ENCODE results near the gene ZNF575.
A peak's percentile ranks its signal among the peaks of the same experiment; 100 is the strongest.

Gene ZNF575

GRCh38 chr19:43560687-43561086, 27.7 kb downstream of the ZNF575 start:
- Histone ChIP-seq H4K8ac (ENCODE audit: low read length) (peak overlapping the region; percentile 29), H2BK5ac (ENCODE audit: low read depth, low read length, poor library complexity, severe bottlenecking) (no peak overlapping the region), H3K9me3 (ENCODE audit: control insufficient read depth, low read length) (no peaks in the 10 kb centered on the region), H3K4me1 (ENCODE audit: control insufficient read depth, insufficient read depth, low read depth, low read length) (peaks cover 18% of the 10 kb centered on the region), H3K79me1 (replicated peaks; ENCODE audit: low read length, poor library complexity, severe bottlenecking) (peaks cover 13% of the 10 kb centered on the region), H2AK5ac (ENCODE audit: low read length, severe bottlenecking) (no peak overlapping the region), H2BK120ac (ENCODE audit: low read depth, low read length) (no peak overlapping the region), H4K91ac (ENCODE audit: low read length) (peak overlapping the region; percentile 65), H3K27ac (ENCODE audit: low read length, poor library complexity, severe bottlenecking) (no peak overlapping the region), H3K4ac (ENCODE audit: low read depth in 1 of 2, low read length in 2 of 2) (no peak overlapping the region), H3K4me3 (ENCODE audit: insufficient read depth in 1 of 2, low read depth in 1 of 2, low read length in 2 of 2) (no peak overlapping the region), H3K9ac (ENCODE audit: low read length) (no peak overlapping the region), H3K27me3 (ENCODE audit: control insufficient read depth in 1 of 2, insufficient read depth in 1 of 2, low read length in 2 of 2) (no peaks in the 10 kb centered on the region), H2BK15ac (ENCODE audit: low read depth, poor library complexity, severe bottlenecking) (no peak overlapping the region), H3K36me3 (ENCODE audit: control insufficient read depth in 1 of 2, insufficient read depth in 2 of 2, low read depth in 1 of 2, low read length in 2 of 2) (peaks cover 14 to 34% of the 10 kb centered on the region in 2 experiments), H3K4me2 (ENCODE audit: low read length, poor library complexity, severe bottlenecking) (no peak overlapping the region), H3K14ac (ENCODE audit: low read length in 2 of 2) (no peak overlapping the region), H3K23ac (ENCODE audit: low read length in 2 of 2) (no peak overlapping the region), H2AFZ (ENCODE audit: low read depth, low read length) (no peak overlapping the region), H2BK12ac (ENCODE audit: low read length in 2 of 2) (no peak overlapping the region), H3K18ac (ENCODE audit: low read depth in 1 of 2, low read length in 2 of 2) (peak overlapping the region in 1 of 2 experiments; percentile 25)
- DNase-seq, result peak; percentile 66
- WGBS, result 74% methylated on average over 6 of the region's 6 CpGs

GRCh38 chr19:43561139-43561970, 28.4 kb downstream of the ZNF575 start:
- Histone ChIP-seq H2BK12ac (ENCODE audit: low read length in 2 of 2) (no peak overlapping the region), H3K4me3 (ENCODE audit: insufficient read depth in 1 of 2, low read depth in 1 of 2, low read length in 2 of 2) (no peak overlapping the region), H3K36me3 (ENCODE audit: control insufficient read depth in 1 of 2, insufficient read depth in 2 of 2, low read depth in 1 of 2, low read length in 2 of 2) (peaks cover 10 to 28% of the 10 kb centered on the region in 2 experiments), H2BK15ac (ENCODE audit: low read depth, poor library complexity, severe bottlenecking) (no peak overlapping the region), H3K79me1 (replicated peaks; ENCODE audit: low read length, poor library complexity, severe bottlenecking) (peaks cover 10% of the 10 kb centered on the region), H4K91ac (ENCODE audit: low read length) (no peak overlapping the region), H2BK120ac (ENCODE audit: low read depth, low read length) (no peak overlapping the region), H2AFZ (ENCODE audit: low read depth, low read length) (no peak overlapping the region), H2AK5ac (ENCODE audit: low read length, severe bottlenecking) (no peak overlapping the region), H3K18ac (ENCODE audit: low read depth in 1 of 2, low read length in 2 of 2) (no peak overlapping the region), H3K4ac (ENCODE audit: low read depth in 1 of 2, low read length in 2 of 2) (no peak overlapping the region), H3K9ac (ENCODE audit: low read length) (no peak overlapping the region), H2BK5ac (ENCODE audit: low read depth, low read length, poor library complexity, severe bottlenecking) (no peak overlapping the region), H3K23ac (ENCODE audit: low read length in 2 of 2) (no peak overlapping the region), H3K9me3 (ENCODE audit: control insufficient read depth, low read length) (no peaks in the 10 kb centered on the region), H3K27ac (ENCODE audit: low read length, poor library complexity, severe bottlenecking) (no peak overlapping the region), H3K4me2 (ENCODE audit: low read length, poor library complexity, severe bottlenecking) (no peak overlapping the region), H3K14ac (ENCODE audit: low read length in 2 of 2) (no peak overlapping the region), H3K4me1 (ENCODE audit: control insufficient read depth, insufficient read depth, low read depth, low read length) (peaks cover 18% of the 10 kb centered on the region), H3K27me3 (ENCODE audit: control insufficient read depth in 1 of 2, insufficient read depth in 1 of 2, low read length in 2 of 2) (no peaks in the 10 kb centered on the region), H4K8ac (ENCODE audit: low read length) (peak overlapping the region; percentile 29)
- WGBS, result 95% methylated on average over 12 of the region's 12 CpGs
- no peak for DNase-seq

- Histone ChIP-seq H3K4me1 (ENCODE audit: control insufficient read depth, insufficient read depth, low read depth, low read length) (peaks cover 18% of the 10 kb centered on the region), H2BK120ac (ENCODE audit: low read depth, low read length) (no peak overlapping the region), H2AFZ (ENCODE audit: low read depth, low read length) (no peak overlapping the region), H2BK15ac (ENCODE audit: low read depth, poor library complexity, severe bottlenecking) (no peak overlapping the region), H3K4me2 (ENCODE audit: low read length, poor library complexity, severe bottlenecking) (no peak overlapping the region), H2BK12ac (ENCODE audit: low read length in 2 of 2) (peak overlapping the region in 1 of 2 experiments; percentile 23), H3K18ac (ENCODE audit: low read depth in 1 of 2, low read length in 2 of 2) (peak overlapping the region in 1 of 2 experiments; percentile 51), H4K91ac (ENCODE audit: low read length) (peak overlapping the region; percentile 59), H3K79me1 (replicated peaks; ENCODE audit: low read length, poor library complexity, severe bottlenecking) (peaks cover 10% of the 10 kb centered on the region), H3K4ac (ENCODE audit: low read depth in 1 of 2, low read length in 2 of 2) (no peak overlapping the region), H3K27me3 (ENCODE audit: control insufficient read depth in 1 of 2, insufficient read depth in 1 of 2, low read length in 2 of 2) (no peaks in the 10 kb centered on the region), H3K9me3 (ENCODE audit: control insufficient read depth, low read length) (no peaks in the 10 kb centered on the region), H4K8ac (ENCODE audit: low read length) (no peak overlapping the region), H3K4me3 (ENCODE audit: insufficient read depth in 1 of 2, low read depth in 1 of 2, low read length in 2 of 2) (no peak overlapping the region), H3K23ac (ENCODE audit: low read length in 2 of 2) (no peak overlapping the region), H2AK5ac (ENCODE audit: low read length, severe bottlenecking) (peak overlapping the region; percentile 37), H2BK5ac (ENCODE audit: low read depth, low read length, poor library complexity, severe bottlenecking) (no peak overlapping the region), H3K27ac (ENCODE audit: low read length, poor library complexity, severe bottlenecking) (peak overlapping the region; percentile 78), H3K14ac (ENCODE audit: low read length in 2 of 2) (no peak overlapping the region), H3K9ac (ENCODE audit: low read length) (no peak overlapping the region), H3K36me3 (ENCODE audit: control insufficient read depth in 1 of 2, insufficient read depth in 2 of 2, low read depth in 1 of 2, low read length in 2 of 2) (peaks cover 9 to 23% of the 10 kb centered on the region in 2 experiments)
- 91% methylated on average over 6 of the region's 6 CpGs for WGBS
- DNase-seq, result no peak
These were observed 29.3 kb downstream of the ZNF575 start for GRCh38 chr19:43562226-43562697.

- no peak overlapping the region for H2AK5ac ChIP-seq (ENCODE audit: low read length, severe bottlenecking)
- no peak overlapping the region for H2BK5ac ChIP-seq (ENCODE audit: low read depth, low read length, poor library complexity, severe bottlenecking)
- no peaks in the 10 kb centered on the region for H3K9me3 ChIP-seq (ENCODE audit: control insufficient read depth, low read length)
- no peak overlapping the region for H2BK120ac ChIP-seq (ENCODE audit: low read depth, low read length)
- no peak overlapping the region for H2AFZ ChIP-seq (ENCODE audit: low read depth, low read length)
- H3K27me3 ChIP-seq (ENCODE audit: control insufficient read depth in 1 of 2, insufficient read depth in 1 of 2, low read length in 2 of 2), result no peaks in the 10 kb centered on the region
- peak overlapping the region; percentile 12 for H4K91ac ChIP-seq (ENCODE audit: low read length)
- peaks cover 8 to 23% of the 10 kb centered on the region in 2 experiments for H3K36me3 ChIP-seq (ENCODE audit: control insufficient read depth in 1 of 2, insufficient read depth in 2 of 2, low read depth in 1 of 2, low read length in 2 of 2)
- H2BK15ac ChIP-seq (ENCODE audit: low read depth, poor library complexity, severe bottlenecking), result no peak overlapping the region
- WGBS, result 64% methylated on average over 14 of the region's 14 CpGs
- no peak overlapping the region for H3K4me3 ChIP-seq (ENCODE audit: insufficient read depth in 1 of 2, low read depth in 1 of 2, low read length in 2 of 2)
- H3K18ac ChIP-seq (ENCODE audit: low read depth in 1 of 2, low read length in 2 of 2), result peak overlapping the region in 1 of 2 experiments; percentile 81
- DNase-seq, result peak; percentile 88
- H4K8ac ChIP-seq (ENCODE audit: low read length), result no peak overlapping the region
- peaks cover 18% of the 10 kb centered on the region for H3K4me1 ChIP-seq (ENCODE audit: control insufficient read depth, insufficient read depth, low read depth, low read length)
- no peak overlapping the region for H3K4ac ChIP-seq (ENCODE audit: low read depth in 1 of 2, low read length in 2 of 2)
- no peak overlapping the region for H3K9ac ChIP-seq (ENCODE audit: low read length)
- H3K4me2 ChIP-seq (ENCODE audit: low read length, poor library complexity, severe bottlenecking), result no peak overlapping the region
- H3K79me1 ChIP-seq (replicated peaks; ENCODE audit: low read length, poor library complexity, severe bottlenecking), result peaks cover 10% of the 10 kb centered on the region
- H3K23ac ChIP-seq (ENCODE audit: low read length in 2 of 2), result no peak overlapping the region
- peak overlapping the region; percentile 78 for H3K27ac ChIP-seq (ENCODE audit: low read length, poor library complexity, severe bottlenecking)
- H2BK12ac ChIP-seq (ENCODE audit: low read length in 2 of 2), result peak overlapping the region in 1 of 2 experiments; percentile 3
- H3K14ac ChIP-seq (ENCODE audit: low read length in 2 of 2), result peak overlapping the region in 1 of 2 experiments; percentile 78
These were observed 29.8 kb downstream of the ZNF575 start for GRCh38 chr19:43562698-43563241.

Measured in mesenchymal stem cell (in vitro differentiated cells and primary cell).